EH (cell line): ENCODE measurements around the gene BTN2A1.
"Not testable (repeated sequence)": the region's sequence is repeated elsewhere in the genome, so short reads cannot be mapped to it uniquely, and the experiment has no call there.

Source experiments
- DNase-seq: peaks from one replicate; pipeline ENCODE4 v3.0.0-alpha.2; 2015; ENCODE audit warnings: low read depth

Gene BTN2A1

DNA sequence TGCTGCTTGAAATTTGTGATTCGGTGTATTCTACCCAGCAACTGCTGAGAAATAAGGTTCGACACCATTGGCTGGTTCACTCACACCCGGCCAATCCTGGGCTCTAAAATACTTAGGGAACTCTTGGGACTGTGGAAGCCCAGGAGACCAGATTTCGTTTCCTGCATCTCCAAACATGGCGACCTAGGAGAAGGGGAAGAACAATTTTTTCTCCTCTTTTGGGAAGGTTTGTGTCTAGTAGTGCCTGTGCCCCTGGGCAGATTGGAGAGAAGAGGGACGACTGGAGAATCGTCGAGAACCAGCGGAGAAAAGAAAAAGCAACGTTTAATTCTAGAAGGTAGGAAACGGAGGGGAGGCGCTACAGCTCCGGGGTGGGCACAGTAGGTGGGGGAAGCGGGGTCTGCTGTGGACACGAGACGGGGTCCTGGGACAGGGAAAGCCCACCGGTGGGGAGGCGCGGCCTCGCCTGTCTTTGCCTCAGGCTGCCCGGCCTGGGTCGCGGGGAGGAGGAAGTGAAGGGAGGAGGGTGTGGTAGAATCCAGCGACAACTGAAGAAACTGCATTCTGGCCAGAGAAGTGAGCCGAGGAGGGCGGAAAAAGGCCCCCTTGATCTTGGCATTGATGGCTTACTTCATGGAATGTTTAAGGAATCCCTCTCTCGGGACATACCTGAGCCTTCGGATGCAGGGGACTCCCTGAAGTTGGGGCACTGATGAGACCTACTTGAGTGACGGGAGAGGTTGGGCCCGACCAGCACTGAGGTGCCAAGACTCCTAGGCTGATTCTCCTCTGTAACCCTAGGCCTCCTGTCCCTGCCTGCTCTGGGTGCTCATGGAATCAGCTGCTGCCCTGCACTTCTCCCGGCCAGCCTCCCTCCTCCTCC lies at the start of gene BTN2A1:
Gene BTN2A1, plus strand, starts transcription at position 150 of the 883 bp plus-strand sequence. Its CDS starts 682 bp downstream, at position 832.
- peak; percentile 95 for DNase-seq

DNA sequence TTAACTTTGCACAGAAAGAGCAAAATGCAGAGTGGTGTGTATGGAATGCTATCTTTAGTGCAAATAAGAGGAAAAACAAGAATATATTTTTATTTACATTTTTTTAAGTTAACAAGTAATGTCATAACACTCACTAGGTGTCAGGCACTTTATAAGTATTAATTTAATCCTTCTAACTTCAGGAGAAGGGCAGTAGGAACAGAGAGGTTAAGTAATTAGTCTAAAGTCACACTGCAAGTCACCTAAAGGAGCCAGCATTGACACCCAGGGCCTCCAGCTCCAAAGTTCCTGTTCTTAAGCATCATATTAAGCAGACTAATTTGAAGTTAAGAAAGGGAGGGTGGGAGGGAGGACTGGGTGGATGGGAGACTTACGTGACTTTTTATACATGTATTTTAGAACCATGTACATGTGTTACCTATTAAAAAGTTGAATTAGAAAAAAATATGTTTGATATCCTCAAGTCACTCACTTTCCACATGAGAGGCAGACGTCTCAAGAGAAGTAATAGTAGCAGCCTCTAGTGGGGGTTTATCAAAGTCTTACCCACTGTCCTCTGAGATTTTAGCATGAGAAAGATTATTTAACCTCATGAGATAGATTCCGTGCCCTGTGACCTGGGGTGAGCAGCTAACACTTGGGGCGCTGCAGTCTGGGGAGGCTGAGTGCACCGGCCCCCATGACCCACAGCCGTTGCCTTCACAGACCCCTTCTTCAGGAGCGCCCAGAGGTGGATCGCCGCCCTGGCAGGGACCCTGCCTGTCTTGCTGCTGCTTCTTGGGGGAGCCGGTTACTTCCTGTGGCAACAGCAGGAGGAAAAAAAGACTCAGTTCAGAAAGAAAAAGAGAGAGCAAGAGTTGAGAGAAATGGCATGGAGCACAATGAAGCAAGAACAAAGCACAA lies 48.7 kb upstream of the BTN2A1 start:
- no peak for DNase-seq

DNA sequence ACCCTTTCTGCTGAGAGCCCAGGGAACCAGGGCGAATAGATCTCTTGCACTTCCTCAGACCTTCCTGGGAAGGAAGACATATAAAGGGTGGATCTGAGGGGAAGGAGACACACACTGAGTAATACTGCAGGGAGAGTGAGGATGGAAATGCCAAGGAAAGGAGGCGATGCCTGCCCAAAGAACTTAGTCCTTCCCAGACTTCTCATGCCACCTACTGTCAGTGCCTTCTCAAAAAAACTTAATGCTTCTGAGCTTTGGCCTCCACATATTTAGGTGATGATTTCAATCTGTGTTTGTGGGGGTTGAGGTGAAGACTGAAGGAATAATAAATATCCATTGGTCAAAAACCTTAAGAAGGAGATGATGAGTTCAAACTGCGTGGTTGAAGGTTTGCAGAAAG lies 46.0 kb upstream of the BTN2A1 start:
- DNase-seq, result peak; percentile 53

DNA sequence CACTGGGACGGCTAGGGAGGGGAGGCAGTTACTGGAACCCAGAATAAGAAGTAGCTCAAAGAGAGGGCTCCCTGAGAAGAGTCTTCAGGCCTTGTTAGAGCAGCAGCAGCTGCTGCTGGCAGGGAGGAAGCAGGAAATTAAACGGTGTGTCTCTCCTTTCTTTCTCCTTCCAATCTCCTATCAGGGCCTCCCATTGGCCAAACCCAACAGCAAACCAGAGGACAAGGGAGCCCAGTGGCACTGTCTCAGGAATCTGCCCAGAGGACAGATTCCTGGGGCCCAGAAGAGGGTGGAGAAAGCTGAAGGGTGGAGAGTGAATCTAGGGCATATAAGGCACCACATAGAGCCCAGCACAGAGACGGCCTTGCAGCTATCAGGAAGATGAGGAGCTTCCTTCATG lies 45.5 kb upstream of the BTN2A1 start:
- peak; percentile 44 for DNase-seq

DNA sequence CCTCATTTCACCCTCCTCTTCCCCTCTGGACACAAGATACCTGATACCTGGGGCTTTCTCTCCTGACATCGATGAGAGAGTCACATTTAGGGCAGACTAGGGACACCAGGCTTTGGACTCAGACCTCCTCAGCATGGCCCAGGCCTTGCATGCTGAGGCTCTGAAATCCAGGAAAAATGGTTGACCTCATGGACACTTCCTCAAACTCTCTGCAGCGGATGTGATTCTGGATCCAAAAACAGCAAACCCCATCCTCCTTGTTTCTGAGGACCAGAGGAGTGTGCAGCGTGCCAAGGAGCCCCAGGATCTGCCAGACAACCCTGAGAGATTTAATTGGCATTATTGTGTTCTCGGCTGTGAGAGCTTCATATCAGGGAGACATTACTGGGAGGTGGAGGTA lies 44.8 kb upstream of the BTN2A1 start:
- DNase-seq, result no peak

DNA sequence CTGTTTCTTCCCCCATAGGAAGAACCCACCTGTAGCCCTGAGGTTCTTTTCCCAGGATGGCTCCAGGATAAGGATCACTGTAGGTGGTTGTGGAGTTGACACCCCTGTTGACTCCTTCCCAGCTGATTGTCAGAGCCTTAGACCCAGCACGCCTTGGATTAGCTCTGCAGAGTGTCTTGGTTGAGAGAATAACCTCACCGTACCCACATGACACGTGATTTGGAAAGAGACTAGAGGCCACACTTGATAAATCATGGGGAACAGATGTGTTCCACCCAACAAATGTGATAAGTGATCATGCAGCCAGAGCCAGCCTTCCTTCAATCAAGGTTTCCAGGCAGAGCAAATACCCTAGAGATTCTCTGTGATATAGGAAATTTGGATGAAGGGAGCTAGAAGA lies 43.5 kb upstream of the BTN2A1 start:
- no peak for DNase-seq

DNA sequence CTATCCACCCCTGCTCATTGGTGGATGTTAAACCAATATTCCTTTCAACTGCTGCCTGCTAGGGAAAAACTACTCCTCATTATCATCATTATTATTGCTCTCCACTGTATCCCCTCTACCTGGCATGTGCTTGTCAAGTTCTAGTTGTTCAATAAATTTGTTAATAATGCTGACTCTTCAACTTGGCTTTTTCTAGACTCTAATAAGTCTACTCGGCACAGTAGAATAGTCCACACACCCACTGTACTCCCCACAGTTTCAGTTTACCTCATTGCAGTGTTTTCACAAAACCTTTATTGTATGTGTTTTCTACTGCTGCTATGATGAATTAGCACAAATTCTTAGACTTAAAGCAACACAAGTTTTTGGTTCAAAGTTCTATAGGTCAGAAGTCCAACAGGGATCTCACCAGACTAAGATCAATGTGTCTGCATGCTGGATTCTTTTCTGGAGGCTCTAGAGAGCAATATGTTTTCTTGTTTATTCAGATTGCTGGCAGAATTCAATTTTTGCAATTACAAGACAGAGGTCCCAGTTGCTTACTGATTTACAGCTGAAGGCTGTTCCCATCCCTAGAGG lies 42.6 kb upstream of the BTN2A1 start:
- no peak for DNase-seq

DNA sequence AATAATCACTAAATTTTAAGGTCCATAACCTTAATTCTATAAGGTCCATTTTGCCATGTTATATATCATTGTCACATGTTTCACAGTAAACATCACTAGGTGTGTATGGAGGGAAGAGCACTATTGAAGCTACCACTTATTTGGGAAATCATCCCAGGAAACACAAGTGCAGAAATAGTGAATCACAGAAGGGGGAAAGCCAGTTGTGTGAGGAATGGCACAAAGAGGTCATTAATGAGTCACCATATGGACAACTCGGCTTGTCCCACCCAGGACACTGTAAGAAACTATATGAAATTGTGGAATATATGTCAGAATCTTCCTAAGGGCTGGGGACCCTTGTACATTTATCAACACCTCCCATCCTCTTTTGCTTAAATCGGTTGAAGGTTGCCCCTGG lies 42.0 kb upstream of the BTN2A1 start:
- DNase-seq, result peak; percentile 23

DNA sequence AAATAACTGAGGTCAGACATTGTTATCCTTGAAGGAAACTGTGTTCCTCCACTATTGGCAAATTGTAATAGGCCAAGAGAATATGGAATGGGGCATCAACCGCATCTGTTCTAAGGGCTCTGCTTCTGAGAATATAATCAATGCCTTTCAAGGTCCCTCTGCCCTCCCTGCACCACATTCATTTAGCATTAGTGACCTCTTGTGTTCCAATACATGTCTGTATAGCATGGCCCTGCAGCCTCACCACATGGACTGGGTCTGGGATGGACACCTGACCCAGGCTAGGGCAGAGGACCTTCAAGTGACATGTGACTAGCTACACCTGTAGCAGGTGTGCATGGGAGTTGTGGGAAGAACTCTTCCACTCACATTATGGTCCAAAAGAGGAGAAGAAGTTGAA lies 41.5 kb upstream of the BTN2A1 start:
- no peak for DNase-seq

DNA sequence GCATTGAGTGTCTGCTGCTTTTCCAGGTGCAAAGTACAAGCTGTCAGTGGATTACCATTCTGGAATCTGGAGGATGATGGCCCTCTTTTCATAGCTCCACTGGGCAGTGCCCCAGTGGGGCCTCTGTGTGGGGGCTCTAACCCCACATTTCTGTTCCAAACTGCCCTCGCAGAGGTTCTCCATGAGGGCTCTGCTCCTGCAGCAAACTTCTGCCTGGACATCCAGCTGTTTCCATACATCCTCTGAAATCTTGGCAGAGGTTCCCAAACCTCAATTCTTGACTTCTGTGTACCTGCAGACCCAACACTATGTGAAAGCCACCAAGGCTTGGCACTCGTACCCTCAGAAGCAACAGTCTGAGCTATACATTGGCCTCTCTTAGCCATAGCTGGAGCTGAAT lies 39.7 kb upstream of the BTN2A1 start:
- DNase-seq, result not testable (repeated sequence)

DNA sequence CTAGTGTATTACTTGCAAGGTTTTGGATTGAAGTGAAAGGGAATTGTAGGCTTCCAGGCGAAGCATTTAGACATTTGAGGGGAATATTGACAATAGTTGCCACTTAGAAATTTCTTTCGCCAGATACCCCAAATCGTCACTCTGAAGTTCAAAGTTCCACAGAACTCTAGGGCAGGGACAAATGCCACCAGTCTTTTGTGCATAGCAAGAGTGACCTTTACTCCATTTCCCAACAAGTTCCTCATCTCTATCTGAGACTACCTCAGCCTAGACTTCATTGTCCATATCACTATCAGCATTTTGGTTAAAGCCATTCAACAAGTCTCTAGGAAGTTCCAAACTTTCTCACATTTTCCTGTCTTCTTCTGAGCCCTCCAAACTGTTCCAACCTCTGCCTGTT lies 39.0 kb upstream of the BTN2A1 start:
- not testable (repeated sequence) for DNase-seq

DNA sequence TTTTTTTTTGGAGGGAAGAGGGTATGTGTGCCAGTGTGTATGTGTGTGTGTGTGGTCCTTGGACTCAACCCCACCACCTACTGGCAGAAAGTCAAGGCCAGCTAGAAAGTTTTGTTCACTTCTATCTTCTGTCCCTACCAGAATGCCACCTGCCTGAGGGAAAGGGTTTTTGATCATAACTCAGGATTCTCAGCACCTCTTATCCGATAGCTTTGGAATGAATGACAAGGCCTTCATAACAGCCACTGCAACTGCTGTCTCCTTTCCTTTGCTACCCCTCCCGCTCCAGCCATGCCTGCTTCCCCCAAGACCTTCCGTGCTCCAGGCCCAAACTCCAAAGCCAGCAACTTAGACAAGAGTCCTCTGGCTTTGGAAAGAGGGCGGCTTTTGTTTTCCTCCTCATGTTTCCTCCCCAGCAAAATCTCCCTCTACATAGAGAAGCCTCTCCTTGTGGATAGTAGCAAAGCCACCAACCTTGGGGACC lies 37.0 kb upstream of the BTN2A1 start:
- DNase-seq, result peak; percentile 51

DNA sequence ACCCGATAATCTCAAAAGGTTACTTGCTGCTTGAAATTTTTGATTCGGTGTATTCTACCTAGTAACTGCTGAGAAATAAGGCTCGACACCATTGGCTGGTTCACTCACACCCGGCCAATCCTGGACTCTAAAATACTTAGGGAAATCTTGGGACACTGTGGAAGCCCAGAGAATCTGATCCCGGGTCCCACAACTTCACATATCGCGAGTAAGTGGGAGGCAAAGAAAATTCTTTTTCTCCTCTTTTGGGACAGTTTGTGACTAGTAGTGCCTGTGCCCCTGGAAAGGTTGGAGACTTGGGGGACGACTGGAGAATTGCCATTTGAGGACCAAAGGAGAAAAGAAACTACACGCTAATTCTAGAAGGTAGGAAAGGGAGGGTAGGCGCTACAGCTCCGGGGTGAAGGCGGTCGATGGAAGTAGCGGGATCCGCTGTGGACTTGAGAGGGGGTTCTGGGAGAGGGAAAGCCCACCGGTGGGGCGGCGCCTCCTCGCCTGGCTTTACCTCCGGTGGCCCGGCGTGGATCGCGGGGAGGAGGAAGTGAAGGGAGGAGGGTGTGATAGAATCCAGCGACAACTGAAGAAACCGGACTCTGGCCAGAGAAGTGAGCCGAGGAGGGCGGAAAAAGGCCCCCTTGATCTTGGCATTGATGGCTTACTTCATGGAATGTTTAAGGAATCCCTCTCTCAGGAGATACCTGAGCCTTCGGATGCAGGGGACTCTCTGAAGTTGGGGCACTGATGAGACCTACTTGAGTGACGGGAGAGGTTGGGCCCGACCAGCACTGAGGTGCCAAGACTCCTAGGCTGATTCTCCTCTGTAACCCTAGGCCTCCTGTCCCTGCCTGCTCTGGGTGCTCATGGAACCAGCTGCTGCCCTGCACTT lies 36.3 kb upstream of the BTN2A1 start:
- peak; percentile 94 for DNase-seq

DNA sequence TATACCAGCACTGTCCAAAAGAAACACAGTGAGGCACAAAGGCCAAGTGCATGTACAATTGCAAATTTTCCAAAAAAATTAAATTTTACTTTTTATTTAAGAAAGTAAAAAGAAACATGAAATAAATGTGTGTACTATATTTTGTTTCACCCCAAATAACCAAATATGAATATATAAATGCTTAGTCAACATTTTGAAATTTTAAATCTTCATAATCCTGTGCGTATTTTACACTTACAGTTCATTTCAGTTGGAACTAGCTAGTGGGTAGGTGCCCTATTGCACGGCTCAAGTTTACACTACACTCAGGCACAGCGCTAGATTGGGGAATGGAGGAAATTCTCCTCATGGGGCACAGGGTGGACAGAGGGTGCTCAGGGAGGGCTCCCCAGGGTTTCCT lies 35.4 kb upstream of the BTN2A1 start:
- no peak for DNase-seq

DNA sequence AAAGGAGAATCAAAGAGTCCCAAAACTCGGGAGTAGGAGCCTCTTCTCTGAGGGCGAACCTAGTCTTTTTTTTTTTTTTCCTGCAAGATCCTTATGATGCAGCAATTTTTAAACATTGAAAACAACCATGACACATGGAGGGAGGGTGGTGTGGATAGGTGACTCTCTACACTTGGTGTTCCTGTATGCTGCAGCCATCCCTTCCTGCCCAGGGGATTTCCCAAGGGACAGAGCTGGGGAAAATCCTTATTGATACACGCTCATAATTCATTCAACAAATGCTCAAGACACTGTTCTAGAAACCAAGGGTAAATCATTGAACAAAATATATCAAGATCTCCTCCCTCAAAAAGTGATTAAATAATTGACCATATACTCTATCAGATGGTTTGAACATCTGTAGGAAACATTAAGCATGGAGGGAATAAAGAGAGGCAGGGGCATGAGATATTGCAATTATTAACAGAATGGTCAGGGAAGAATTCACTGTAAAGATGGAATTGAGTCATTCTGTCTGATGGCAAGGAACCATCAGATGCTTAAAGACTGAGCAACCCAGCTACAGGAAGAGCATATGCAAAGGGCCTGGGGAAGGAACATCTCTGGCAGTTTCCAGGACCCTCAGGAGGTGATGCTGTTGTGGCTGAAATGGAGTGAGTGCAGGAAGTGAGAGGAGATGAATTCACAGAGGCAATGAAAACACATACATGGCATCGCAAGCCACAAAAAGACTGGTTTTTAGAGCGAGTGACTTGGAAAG lies 30.9 kb upstream of the BTN2A1 start:
- DNase-seq, result no peak

DNA sequence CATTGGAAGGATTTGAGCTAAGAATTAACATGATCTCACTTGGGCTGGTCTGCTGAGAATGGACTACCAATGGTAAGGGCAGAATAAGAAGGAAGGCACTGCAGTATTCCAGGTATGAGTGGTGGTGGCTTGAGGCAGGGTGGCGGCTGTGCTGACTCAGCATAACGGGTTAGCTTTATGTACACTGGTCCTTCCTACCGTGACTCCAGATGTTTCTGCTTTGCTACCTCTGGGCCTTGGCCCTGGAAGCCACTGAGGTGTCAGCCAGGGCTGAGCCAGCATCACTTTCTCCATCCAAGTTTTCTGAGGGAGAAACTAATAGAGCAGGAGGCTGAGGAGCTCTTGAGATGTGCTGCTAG lies 30.3 kb upstream of the BTN2A1 start:
- DNase-seq, result no peak

DNA sequence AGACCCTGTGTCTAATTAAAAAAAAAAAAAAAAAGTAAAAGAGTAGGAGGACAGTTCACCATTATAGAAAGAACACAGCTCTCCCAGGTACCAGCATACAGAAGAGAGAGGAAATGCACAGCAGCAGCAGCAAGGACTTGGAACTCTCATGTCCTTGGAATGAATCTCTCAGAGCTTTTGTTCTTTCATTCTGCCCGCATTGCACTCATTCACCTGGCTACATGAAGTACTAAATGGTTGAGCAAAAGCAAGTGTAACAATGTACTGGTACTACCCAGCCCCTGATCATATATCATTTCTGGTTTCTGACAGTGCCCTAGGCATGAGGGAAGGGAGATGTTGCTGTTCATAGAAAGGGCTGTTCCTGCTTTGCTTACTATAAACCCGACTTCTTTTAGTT lies 29.5 kb upstream of the BTN2A1 start:
- DNase-seq, result no peak

DNA sequence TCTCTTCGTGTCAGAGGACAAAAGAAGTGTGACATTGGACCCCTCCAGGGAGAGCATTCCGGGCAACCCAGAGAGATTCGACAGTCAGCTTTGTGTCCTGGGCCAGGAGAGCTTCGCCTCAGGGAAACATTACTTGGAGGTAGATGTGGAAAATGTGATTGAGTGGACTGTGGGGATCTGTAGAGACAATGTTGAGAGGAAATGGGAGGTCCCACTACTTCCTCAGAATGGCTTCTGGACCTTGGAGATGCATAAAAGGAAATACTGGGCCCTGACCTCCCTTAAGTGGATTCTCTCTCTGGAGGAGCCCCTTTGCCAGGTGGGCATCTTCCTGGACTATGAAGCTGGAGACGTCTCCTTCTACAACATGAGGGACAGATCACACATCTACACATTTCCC lies 27.0 kb upstream of the BTN2A1 start:
- DNase-seq, result no peak

DNA sequence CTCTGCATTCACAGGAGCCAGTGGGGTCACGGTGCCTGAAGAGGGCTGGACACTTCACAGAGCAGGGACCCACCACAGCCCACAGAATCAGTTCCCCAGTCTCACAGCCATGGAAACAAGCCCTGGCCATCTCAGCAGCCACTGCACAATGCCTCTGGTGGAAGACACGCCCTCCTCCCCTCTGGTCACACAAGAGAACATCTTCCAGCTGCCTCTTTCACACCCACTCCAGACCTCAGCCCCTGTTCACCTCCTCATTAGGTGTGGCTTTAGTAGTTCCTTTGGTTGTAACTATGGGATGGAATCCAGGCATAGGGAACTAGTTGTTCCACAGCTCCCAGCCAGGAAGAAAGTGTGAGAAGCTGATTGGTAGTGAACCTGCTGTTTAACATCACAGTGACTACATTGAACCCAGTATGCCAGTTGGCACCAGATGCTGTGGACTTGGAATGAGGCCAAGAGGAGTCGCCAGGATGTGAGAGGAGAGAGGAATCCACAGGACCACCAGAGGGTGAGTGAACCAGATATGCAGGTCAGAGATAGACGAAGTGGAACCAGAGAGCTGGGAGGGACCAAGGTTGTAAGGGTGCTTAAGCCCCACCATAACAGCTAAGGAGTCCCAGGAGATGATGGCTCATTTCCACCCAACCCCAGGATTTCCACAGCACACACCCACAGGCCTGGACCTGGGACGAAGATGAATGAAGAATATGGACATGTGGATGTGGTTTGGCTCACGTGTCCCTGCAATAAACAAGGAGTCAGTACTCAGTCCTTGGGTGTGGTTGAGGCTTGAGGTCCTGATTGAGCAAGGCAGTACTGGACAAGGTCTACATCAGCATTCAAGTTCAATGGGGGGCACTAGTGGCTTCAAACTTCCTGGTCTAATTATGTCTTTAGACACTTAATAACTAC lies 26.2 kb upstream of the BTN2A1 start:
- DNase-seq, result no peak
